ENCODE data around the gene HELT. TPM values are rescaled to one million over a fixed set of nuclear protein-coding genes. Genes with fewer than 3 reads are reported as not detected.
A peak's percentile ranks its signal among the peaks of the same experiment; 100 is the strongest.
"Not testable (repeated sequence)": the region's sequence is repeated elsewhere in the genome, so short reads cannot be mapped to it uniquely, and the experiment has no call there.

Gene HELT
- polyA plus RNA-seq, 1 donor, result not detected

GRCh38 chr4:185039508-185040273 is 21.4 kb downstream of the HELT start:
- DNase-seq, result peak; percentile 27

- no peak for DNase-seq
Observed at GRCh38 chr4:185040523-185040922, 22.2 kb downstream of the HELT start.

- DNase-seq, result not testable (repeated sequence)
Observed at GRCh38 chr4:185050286-185050685, 32.0 kb downstream of the HELT start.

DNA sequence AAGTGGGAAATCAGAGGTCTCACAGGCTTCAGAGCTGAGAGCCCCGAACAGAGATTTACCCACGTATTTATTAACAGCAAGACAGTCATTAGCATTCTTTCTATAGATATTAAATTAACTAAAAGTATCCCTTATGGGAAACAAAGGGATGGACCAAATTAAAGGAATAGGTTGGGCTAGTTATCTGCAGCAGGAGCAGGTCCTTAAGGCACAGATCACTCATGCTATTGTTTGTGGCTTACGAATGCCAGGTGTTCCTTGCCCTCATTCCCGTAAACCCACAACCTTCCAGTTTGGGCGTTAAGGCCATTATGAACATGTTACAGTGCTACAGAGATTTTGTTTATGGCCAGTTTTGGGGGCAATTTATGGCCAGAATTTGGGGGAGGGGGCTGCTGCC is 33.0 kb downstream of the HELT start:
- DNase-seq, result not testable (repeated sequence)

GRCh38 chr4:185053746-185054145 is 35.5 kb downstream of the HELT start:
- DNase-seq, result no peak

DNA sequence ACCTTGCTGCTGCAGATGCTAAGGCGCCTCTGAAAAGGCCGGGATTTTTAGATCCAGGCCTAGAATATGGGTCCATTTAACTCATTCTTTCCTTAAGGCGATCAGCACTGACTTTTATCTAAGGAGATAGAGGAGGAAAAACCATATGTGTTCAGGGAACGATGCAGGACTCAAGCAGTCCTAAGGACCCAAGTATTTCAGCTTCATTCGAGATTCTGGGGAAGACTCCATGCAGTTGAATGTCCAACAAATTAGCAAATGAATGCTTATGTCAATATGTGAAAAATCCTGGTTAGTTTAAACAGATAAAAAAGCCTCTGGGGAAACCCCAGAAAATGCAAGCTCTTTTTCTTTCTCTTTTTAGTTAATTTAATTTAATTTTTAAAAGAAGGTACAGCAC is 36.0 kb downstream of the HELT start:
- no peak for DNase-seq

- no peak for DNase-seq
Observed at GRCh38 chr4:185054886-185055285, 36.6 kb downstream of the HELT start.

DNA sequence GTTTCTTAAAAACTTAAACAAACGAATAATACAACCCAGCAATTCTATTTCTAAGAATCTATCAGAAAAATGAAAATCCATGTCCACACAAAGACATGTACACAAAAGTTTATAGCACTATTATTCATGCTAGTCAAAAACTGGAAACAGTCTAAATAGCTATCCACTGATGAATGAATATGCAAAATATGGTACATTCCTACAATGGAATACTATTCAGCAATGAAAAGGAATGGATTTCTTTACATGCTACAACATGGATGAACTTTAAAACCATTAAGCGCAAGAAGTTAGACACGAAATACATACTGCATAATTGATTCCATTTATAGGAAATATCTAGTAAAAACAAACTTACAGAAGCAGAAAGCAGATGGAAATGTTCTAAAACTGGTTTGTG is 43.3 kb downstream of the HELT start:
- DNase-seq, result no peak

- DNase-seq, result no peak
Observed at GRCh38 chr4:185062606-185063005, 44.3 kb downstream of the HELT start.

GRCh38 chr4:185066179-185066578 is 47.9 kb downstream of the HELT start:
- no peak for DNase-seq

DNA sequence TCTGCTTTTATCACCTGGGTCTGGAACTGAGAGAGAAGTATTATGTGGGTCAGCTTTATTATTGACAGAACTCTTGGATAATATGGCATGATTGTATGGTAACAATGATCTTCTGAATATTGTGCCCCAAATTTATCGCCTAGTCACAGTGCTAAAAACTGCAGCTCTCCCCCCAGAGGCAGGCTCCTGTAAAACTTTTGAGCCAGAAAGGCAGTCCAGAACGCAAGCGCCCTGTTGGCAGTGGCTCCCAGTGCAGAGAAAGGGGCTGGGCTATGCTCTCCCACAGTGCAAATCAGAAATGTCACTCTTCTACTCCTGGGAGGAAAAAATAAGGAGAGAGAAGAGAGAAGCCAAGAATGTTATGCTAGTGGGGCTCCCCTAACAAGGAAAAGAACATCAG is 50.5 kb downstream of the HELT start:
- no peak for DNase-seq

Other genes starting within 250 kb of the HELT start
- gene ACSL1, start 192.5 kb upstream of the HELT start, polyA plus RNA-seq (ENCODE audit: insufficient read length), result 72.4 TPM
- 115 TPM for gene SLC25A4, start 124.8 kb downstream of the HELT start, polyA plus RNA-seq (ENCODE audit: insufficient read length)
- gene CFAP97, start 185.5 kb downstream of the HELT start, polyA plus RNA-seq (ENCODE audit: insufficient read length), result 28.3 TPM
- 7.7 TPM for gene SNX25, start 191.1 kb downstream of the HELT start, polyA plus RNA-seq (ENCODE audit: insufficient read length)

Data from hindlimb muscle (tissue), 1 donor.